Subcutaneous abdominal adipose tissue (tissue), 5 donors: ENCODE results near the gene VIL1.

Source experiments
- H3K27ac ChIP-seq: one replicate; pipeline ENCODE4 v1.7.0; 2013; ENCODE audit warnings: low read depth, mild to moderate bottlenecking, inconsistent platforms, low read length, moderate library complexity
- H3K27me3 ChIP-seq, 5 donors: one replicate each; pipeline ENCODE4 v1.7.0; 2013; ENCODE audit warnings: low read length in 5 of 5, inconsistent platforms in 1 of 5; ENCODE audit not compliant: control insufficient read depth in 5 of 5, insufficient read depth in 4 of 5
- H3K36me3 ChIP-seq, 5 donors: one replicate each; pipeline ENCODE4 v1.7.0; 2013; ENCODE audit warnings: low read length in 5 of 5; ENCODE audit not compliant: control insufficient read depth in 5 of 5, insufficient read depth in 5 of 5
- H3K4me1 ChIP-seq, 5 donors: one replicate each; pipeline ENCODE4 v1.7.0; 2013; ENCODE audit warnings: low read length in 5 of 5, mild to moderate bottlenecking in 3 of 5, moderate library complexity in 1 of 5; ENCODE audit not compliant: control insufficient read depth in 5 of 5, insufficient read depth in 5 of 5
- H3K4me3 ChIP-seq, 5 donors: one replicate each; pipeline ENCODE4 v1.7.0; 2013; ENCODE audit warnings: low read length in 5 of 5, low read depth in 1 of 5
- H3K9ac ChIP-seq, 5 donors: one replicate each; pipeline ENCODE4 v1.7.0; 2013; ENCODE audit warnings: low read length in 5 of 5, mild to moderate bottlenecking in 4 of 5, moderate library complexity in 3 of 5
- H3K9me3 ChIP-seq, 5 donors: one replicate each; pipeline ENCODE4 v1.7.0; 2013; ENCODE audit warnings: low read length in 5 of 5; ENCODE audit not compliant: control insufficient read depth in 5 of 5
- donor health status: healthy.
- donor health status: healthy.
- donor health status: healthy.
- donor health status: healthy.
- donor health status: healthy.

Gene VIL1

DNA sequence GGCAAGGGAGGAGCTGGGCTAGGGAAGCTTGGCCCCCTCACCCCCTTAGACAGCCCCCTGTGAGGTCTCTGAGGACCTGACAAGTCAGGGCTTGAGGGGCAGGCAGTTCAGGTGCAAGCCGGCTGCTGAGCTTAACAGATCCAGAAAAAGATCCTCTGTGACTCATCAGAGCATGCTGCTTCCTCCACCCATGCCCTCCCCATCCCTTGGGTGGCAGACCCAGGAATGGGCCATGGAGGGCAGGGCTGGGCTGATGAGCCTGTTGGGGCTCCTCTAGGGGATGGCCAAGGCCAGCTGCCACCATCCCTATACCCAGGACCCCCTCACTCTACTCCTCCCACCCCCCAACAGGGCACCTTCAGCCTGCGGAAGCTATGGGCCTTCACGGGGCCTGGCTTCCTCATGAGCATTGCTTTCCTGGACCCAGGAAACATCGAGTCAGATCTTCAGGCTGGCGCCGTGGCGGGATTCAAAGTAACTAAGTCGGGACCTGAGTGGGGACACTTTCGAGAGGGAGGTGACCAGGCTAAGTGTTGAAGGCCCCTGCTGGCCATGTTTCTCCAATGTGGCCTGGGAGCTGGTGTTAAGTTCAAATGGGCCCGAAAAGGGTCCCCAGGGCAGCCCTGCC, 34.9 kb upstream of the VIL1 start:
- H3K4me3 ChIP-seq = peak overlapping the region in 1 of 5 donors; percentile 14
- no peaks in the 10 kb centered on the region for H3K9me3 ChIP-seq
- no peaks in the 10 kb centered on the region for H3K27me3 ChIP-seq
- no peak overlapping the region for H3K27ac ChIP-seq
- H3K4me1 ChIP-seq = peaks cover 2 to 29% (median 12%) of the 10 kb centered on the region in 5 donors
- H3K9ac ChIP-seq = no peak overlapping the region
- no peaks in the 10 kb centered on the region for H3K36me3 ChIP-seq

DNA sequence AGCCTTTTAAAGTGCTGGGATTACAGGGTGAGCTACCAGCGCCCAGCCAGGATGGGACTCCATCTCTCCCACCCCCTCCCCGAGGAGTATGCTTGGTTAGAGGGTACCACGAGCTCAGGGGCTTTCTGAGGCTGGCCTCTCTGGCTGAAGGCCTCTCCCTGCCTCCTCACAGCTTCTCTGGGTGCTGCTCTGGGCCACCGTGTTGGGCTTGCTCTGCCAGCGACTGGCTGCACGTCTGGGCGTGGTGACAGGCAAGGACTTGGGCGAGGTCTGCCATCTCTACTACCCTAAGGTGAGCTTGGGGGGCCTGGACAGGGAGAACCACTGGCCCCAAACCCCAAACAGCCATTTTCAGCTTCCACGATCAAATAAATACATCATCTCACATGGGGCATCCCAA, 33.9 kb upstream of the VIL1 start:
- H3K9ac ChIP-seq = no peak overlapping the region
- no peak overlapping the region for H3K4me3 ChIP-seq
- H3K9me3 ChIP-seq = no peaks in the 10 kb centered on the region
- no peaks in the 10 kb centered on the region for H3K36me3 ChIP-seq
- no peaks in the 10 kb centered on the region for H3K27me3 ChIP-seq
- H3K27ac ChIP-seq = no peak overlapping the region
- peaks cover 2 to 29% (median 12%) of the 10 kb centered on the region in 5 donors for H3K4me1 ChIP-seq

DNA sequence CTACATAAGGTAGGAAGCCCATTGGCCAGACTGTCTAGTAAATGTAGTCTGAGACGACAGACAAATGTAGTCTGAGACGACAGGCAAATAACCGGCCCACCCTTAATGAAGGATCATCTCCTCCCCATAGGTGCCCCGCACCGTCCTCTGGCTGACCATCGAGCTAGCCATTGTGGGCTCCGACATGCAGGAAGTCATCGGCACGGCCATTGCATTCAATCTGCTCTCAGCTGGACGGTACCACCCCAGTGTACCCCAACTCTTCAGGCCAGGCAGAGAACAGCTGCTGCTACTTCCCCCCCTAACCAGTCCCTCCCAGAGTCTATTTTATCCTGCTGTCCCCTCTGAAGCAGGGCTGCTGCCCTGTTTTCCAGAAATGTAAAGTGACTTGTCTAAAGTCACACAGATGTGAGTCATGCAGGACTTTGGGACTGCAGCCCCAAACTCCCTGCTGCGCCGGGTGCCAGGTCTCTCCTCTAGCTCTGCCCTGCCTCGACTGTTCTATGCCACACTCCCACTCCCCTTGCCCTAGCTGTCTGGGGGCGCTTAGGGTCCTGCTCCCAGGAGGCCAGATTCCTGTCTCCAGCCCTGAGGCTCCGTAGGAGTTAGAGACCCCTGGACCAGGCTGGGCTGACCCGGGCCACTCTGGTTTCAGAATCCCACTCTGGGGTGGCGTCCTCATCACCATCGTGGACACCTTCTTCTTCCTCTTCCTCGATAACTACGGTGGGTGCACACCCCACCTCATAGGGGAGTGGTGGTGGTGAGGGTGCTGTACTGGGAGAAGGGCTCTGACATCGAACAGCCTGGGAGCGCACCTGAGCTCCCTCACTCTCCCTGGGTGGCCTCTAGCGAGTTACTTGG, 32.2 kb upstream of the VIL1 start:
- Histone ChIP-seq H3K9ac (peak overlapping the region in 1 of 5 donors; percentile 66), H3K27me3 (no peaks in the 10 kb centered on the region), H3K4me1 (peaks cover 2 to 29% (median 12%) of the 10 kb centered on the region in 5 donors), H3K9me3 (no peaks in the 10 kb centered on the region), H3K4me3 (peak overlapping the region; percentile 48 to 63 (median 56)), H3K27ac (no peak overlapping the region), H3K36me3 (no peaks in the 10 kb centered on the region)

DNA sequence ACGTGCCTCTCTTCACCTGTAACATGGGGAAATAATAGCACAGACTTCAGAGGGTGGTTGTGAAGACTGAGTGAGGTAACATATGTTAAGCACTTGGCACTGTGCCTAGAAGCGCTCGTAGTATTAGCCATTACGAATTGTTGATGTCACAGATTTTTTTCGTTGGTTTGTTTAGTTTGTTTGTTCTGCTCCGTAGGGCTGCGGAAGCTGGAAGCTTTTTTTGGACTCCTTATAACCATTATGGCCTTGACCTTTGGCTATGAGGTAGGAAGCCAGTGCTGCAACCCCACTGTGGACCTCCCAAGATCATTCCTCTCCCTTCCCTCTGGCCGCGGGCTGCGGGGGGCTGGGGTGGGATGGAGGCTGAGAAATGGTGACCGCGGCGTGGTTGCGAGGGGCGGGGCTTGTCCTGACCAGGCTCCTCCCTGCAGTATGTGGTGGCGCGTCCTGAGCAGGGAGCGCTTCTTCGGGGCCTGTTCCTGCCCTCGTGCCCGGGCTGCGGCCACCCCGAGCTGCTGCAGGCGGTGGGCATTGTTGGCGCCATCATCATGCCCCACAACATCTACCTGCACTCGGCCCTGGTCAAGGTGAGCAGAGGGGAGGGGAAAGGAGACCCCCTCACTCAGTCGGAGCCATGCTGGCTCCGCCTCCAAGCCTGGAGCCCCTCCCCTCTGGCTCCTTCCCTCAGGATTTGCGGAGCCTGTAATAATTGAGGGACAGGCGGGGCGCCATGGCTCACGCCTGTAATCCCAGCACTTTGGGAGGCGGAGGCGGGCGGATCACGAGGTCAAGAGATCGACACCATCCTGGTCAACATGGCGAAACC, 31.3 kb upstream of the VIL1 start:
- Histone ChIP-seq H3K36me3 (no peaks in the 10 kb centered on the region), H3K9ac (peak overlapping the region in 2 of 5 donors; percentile 59 to 66), H3K4me3 (peak overlapping the region; percentile 48 to 63 (median 56)), H3K27ac (no peak overlapping the region), H3K9me3 (no peaks in the 10 kb centered on the region), H3K27me3 (no peaks in the 10 kb centered on the region), H3K4me1 (peaks cover 0 to 23% (median 9%) of the 10 kb centered on the region in 5 donors)

DNA sequence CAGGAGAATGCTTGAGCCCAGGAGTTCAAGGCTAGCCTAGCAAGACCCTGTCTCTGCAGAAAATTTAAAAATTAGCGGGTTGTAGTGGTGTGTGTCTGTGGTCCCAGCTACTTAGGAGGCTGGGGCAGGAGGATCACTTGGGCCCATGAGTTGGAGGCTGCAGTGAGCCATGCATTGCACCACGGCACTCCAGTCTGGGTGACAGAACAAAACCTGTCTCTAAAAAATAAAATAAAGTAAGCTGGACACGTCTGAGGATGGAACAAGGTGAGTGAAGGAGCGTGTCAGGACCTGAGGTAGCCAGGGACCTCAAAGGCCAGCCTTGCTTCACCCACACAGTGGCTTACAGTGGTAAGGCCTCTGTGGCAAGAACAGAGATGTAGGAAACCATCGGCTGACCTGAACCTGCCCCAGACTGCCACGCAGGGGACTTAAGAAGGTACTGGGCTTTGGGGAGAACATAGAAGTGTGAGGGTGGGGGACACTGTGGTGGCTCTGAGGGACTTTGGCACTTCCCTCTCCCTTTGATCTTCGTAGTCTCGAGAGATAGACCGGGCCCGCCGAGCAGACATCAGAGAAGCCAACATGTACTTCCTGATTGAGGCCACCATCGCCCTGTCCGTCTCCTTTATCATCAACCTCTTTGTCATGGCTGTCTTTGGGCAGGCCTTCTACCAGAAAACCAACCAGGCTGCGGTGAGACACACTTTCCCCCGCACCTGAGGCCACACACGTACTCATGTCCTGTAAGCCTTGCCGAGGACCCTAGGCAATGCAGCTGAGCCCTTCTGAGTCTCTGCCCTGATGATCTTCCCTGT, 29.4 kb upstream of the VIL1 start:
- Histone ChIP-seq H3K27me3 (no peaks in the 10 kb centered on the region), H3K9ac (no peak overlapping the region), H3K9me3 (no peaks in the 10 kb centered on the region), H3K4me1 (peaks cover 0 to 25% (median 9%) of the 10 kb centered on the region in 5 donors), H3K27ac (no peak overlapping the region), H3K36me3 (no peaks in the 10 kb centered on the region), H3K4me3 (no peak overlapping the region)

DNA sequence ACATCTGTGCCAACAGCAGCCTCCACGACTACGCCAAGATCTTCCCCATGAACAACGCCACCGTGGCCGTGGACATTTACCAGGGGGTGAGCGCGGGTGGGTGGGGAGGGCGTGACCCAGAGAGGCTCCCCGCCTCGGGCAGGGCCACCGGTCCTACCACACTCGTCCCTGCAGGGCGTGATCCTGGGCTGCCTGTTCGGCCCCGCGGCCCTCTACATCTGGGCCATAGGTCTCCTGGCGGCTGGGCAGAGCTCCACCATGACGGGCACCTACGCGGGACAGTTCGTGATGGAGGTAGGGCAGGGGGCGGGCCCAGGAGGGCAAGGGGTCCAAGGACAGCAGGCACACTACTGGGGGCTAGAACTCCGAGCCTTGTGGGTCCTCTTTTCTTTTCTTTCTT, 27.7 kb upstream of the VIL1 start:
- Histone ChIP-seq H3K36me3 (no peaks in the 10 kb centered on the region), H3K27ac (no peak overlapping the region)

DNA sequence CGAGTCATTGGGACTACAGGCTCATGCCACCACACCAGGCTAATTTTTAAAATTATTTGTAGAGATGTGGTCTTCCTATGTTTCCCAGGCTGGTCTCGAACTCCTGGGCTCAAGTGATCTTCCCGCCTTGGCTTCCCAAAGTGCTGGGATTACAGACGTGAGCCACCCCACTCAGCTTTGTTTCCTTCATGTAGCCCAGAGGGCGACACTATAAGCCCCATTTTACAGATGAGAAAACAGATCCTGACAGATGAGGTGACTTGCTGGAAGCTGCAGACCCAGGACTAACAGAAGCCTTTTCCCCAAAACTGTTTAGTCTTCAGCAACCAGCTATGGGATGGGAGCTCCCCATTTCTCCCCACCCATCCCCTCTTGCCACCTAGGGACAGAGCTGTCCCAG, 26.5 kb upstream of the VIL1 start:
- Histone ChIP-seq H3K9ac (no peak overlapping the region), H3K4me1 (peaks cover 0 to 33% (median 21%) of the 10 kb centered on the region in 5 donors), H3K36me3 (no peaks in the 10 kb centered on the region), H3K9me3 (no peaks in the 10 kb centered on the region), H3K27me3 (no peaks in the 10 kb centered on the region), H3K4me3 (no peak overlapping the region), H3K27ac (no peak overlapping the region)

More for the DNA sequence above, 27.7 kb upstream of the VIL1 start:
- peaks cover 0 to 31% (median 15%) of the 10 kb centered on the region in 5 donors for H3K4me1 ChIP-seq
- no peak overlapping the region for H3K9ac ChIP-seq
- no peak overlapping the region for H3K4me3 ChIP-seq
- H3K9me3 ChIP-seq = no peaks in the 10 kb centered on the region
- no peaks in the 10 kb centered on the region for H3K27me3 ChIP-seq

DNA sequence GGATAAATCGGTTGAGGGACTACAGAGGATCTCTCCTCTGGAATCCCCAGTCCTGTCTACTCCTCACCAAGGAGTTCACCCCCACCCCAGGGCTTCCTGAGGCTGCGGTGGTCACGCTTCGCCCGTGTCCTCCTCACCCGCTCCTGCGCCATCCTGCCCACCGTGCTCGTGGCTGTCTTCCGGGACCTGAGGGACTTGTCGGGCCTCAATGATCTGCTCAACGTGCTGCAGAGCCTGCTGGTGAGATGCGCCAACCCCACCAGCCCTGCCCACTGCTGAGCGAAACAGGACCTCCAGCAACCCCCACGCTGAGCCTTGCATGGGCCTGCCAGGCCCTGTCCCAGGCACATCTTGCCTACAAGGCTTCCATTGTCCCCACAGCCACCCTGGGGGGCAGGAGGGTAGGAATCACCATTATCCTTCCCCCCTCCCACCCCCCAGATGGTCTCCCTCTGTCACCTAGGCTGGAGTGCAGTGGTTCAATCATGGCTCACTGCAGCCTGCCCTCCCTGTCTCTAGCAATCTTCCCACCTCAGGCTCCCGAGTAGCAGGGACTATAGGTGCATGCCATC, 25.9 kb upstream of the VIL1 start:
- H3K36me3 ChIP-seq = no peaks in the 10 kb centered on the region
- no peak overlapping the region for H3K4me3 ChIP-seq
- no peaks in the 10 kb centered on the region for H3K27me3 ChIP-seq
- H3K27ac ChIP-seq = no peak overlapping the region
- H3K9ac ChIP-seq = no peak overlapping the region
- no peaks in the 10 kb centered on the region for H3K9me3 ChIP-seq
- peaks cover 2 to 33% (median 22%) of the 10 kb centered on the region in 5 donors for H3K4me1 ChIP-seq

DNA sequence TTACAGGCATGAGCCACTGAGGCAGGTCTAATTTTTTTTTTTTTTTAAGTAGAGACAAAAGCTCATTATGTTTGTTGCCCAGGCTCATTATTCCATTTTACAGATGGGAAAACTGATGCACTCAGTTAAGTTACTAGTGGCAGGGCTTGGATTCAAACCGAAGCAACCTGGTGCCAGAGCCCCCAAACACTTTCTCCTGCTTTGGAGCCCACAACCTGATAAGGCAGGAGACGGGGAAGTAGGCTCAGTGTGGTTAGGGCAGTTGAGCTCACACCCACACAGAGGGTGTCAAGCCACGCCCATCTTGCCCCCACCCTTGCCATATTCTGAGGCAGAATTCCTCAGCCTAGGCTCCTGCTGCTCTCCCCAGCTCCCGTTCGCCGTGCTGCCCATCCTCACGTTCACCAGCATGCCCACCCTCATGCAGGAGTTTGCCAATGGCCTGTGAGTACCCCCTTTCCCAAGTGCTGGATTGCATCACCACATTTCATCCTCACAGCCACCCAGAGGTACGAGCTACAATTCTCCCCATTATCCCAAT, 25.1 kb upstream of the VIL1 start:
- Histone ChIP-seq H3K36me3 (no peaks in the 10 kb centered on the region), H3K4me3 (no peak overlapping the region), H3K27me3 (no peaks in the 10 kb centered on the region), H3K9ac (no peak overlapping the region), H3K27ac (no peak overlapping the region), H3K9me3 (no peaks in the 10 kb centered on the region), H3K4me1 (peaks cover 2 to 35% (median 28%) of the 10 kb centered on the region in 5 donors)
